NK-92 (cell line): ENCODE data around the gene GIMAP8.
"Not testable (repeated sequence)": the region's sequence is repeated elsewhere in the genome, so short reads cannot be mapped to it uniquely, and the experiment has no call there.

Source experiments
- DNase-seq: peaks from one replicate; lab custom pipeline; 2025; ENCODE audit not compliant: unreplicated experiment; lab: John Stamatoyannopoulos, UW

Gene GIMAP8

GRCh38 chr7:150434240-150434639 is 16.2 kb upstream of the GIMAP8 start:
- DNase-seq: no peak

GRCh38 chr7:150435047-150435389 is 15.4 kb upstream of the GIMAP8 start:
- DNase-seq: no peak

GRCh38 chr7:150435390-150436073 is 14.9 kb upstream of the GIMAP8 start:
- no peak for DNase-seq

GRCh38 chr7:150439967-150440366 is 10.5 kb upstream of the GIMAP8 start:
- no peak for DNase-seq

GRCh38 chr7:150441524-150441923 is 8.9 kb upstream of the GIMAP8 start:
- no peak for DNase-seq

- no peak for DNase-seq
Observed at GRCh38 chr7:150442811-150443210, 7.6 kb upstream of the GIMAP8 start.

- DNase-seq: no peak
Observed at GRCh38 chr7:150443793-150444540, 6.5 kb upstream of the GIMAP8 start.

GRCh38 chr7:150444674-150445365 is 5.6 kb upstream of the GIMAP8 start:
- DNase-seq: no peak

- DNase-seq: no peak
Observed at GRCh38 chr7:150446288-150446938, 4.0 kb upstream of the GIMAP8 start.

GRCh38 chr7:150447966-150448788 is 2.3 kb upstream of the GIMAP8 start:
- DNase-seq: no peak

- DNase-seq: no peak
Observed at GRCh38 chr7:150448789-150449147, 1.7 kb upstream of the GIMAP8 start.

- DNase-seq: no peak
Observed at GRCh38 chr7:150449206-150449952, 1.1 kb upstream of the GIMAP8 start.

- DNase-seq: no peak
Observed at GRCh38 chr7:150451097-150451793, 815 bp downstream of the GIMAP8 start.

GRCh38 chr7:150451833-150452461 is 1.5 kb downstream of the GIMAP8 start:
- DNase-seq: no peak

- no peak for DNase-seq
Observed at GRCh38 chr7:150453181-150453580, 2.8 kb downstream of the GIMAP8 start.

GRCh38 chr7:150453892-150454291 is 3.5 kb downstream of the GIMAP8 start:
- DNase-seq: no peak

GRCh38 chr7:150457064-150457463 is 6.6 kb downstream of the GIMAP8 start:
- not testable (repeated sequence) for DNase-seq

- no peak for DNase-seq
Observed at GRCh38 chr7:150458235-150458634, 7.8 kb downstream of the GIMAP8 start.

GRCh38 chr7:150458756-150459155 is 8.3 kb downstream of the GIMAP8 start:
- no peak for DNase-seq
